Fibroblast of villous mesenchyme (primary cell): Measurements from ENCODE around the gene OSTM1. TPM values are rescaled to one million over a fixed set of nuclear protein-coding genes. Genes with fewer than 3 reads are reported as not detected.

ENCODE experiments used
- DNase-seq: peaks from one replicate; pipeline ENCODE4 v3.0.0-alpha.2; 2010; ENCODE audit warnings: low read depth
- H3K4me3 ChIP-seq: 2 replicates; pipeline ENCODE4 v1.5.1; 2011; ENCODE audit warnings: low read depth, mild to moderate bottlenecking, low read length
- CTCF ChIP-seq: IDR thresholded peaks from 2 replicates; pipeline ENCODE4 v1.5.1; 2012; ENCODE audit warnings: low read depth, mild to moderate bottlenecking, low read length; ENCODE audit not compliant: insufficient read depth
- total RNA-seq: library from RNA; depleted of rRNA; stranded (reverse); fragments of >200 nt; gene quantifications from 2 replicates; pipeline ENCODE4 v1.2.3, GENCODE V29; 2012

Gene OSTM1
- total RNA-seq, 1 donor: 43.2 TPM

- peak overlapping the region; percentile 28 for H3K4me3 ChIP-seq
- TF ChIP-seq CTCF: no peak
- DNase-seq: no peak
These were observed 44.5 kb upstream of the OSTM1 start for GRCh38 chr6:108118810-108119768.

- no peak for DNase-seq
- H3K4me3 ChIP-seq: peak overlapping the region; percentile 66
- TF ChIP-seq CTCF: no peak
These were observed 43.8 kb upstream of the OSTM1 start for GRCh38 chr6:108118359-108118724.

- peak; percentile 41 for DNase-seq
- peak overlapping the region; percentile 66 for H3K4me3 ChIP-seq
- no peak for TF ChIP-seq CTCF
These were observed 43.2 kb upstream of the OSTM1 start for GRCh38 chr6:108117427-108118358.

- no peak overlapping the region for H3K4me3 ChIP-seq
These were observed 42.2 kb upstream of the OSTM1 start for GRCh38 chr6:108116546-108117426.

GRCh38 chr6:108115598-108116058 is 41.1 kb upstream of the OSTM1 start:
- peak; percentile 30 for DNase-seq
- no peak overlapping the region for H3K4me3 ChIP-seq
- TF ChIP-seq CTCF: peak; percentile 47

More at GRCh38 chr6:108116546-108117426, 42.2 kb upstream of the OSTM1 start:
- no peak for DNase-seq
- no peak for TF ChIP-seq CTCF
